Peyer's patch (tissue), 4 donors: ENCODE measurements around the gene PIP5K1A.

ENCODE experiments used
- POLR2A ChIP-seq, 2 donors: fragments of 450-650 bp; IDR thresholded peaks; one replicate each; pipeline ENCODE4 v1.5.1; 2017; ENCODE audit warnings: antibody characterized with exemption in 2 of 2, mild to moderate bottlenecking in 2 of 2, moderate library complexity in 2 of 2
- TF ChIP-seq, protein P1 (sequence below), 6 experiments: fragments of 450-650 bp in 4 of 6; fragments of 200-600 bp in 2 of 6; sonication (generic) in 1 of 6; IDR thresholded peaks; one replicate each; pipeline ENCODE4 v1.5.1; 2017 to 2019; ENCODE audit warnings: antibody characterized with exemption in 6 of 6, mild to moderate bottlenecking in 3 of 6, moderate library complexity in 1 of 6

DNA sequence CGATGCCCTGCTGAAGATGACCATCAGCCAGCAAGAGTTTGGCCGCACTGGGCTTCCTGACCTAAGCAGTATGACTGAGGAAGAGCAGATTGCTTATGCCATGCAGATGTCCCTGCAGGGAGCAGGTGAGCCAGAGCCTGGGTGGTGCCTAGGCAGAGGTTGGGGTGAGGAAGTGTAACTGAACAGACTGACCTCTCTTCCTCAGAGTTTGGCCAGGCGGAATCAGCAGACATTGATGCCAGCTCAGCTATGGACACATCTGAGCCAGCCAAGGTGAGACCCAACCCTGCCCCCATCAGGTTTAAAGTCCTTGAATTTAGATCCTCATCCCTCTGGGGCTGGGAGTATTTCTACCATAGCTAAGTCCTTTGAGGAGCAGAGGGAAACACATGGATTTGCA, 68.0 kb downstream of the PIP5K1A start:
- TF ChIP-seq, protein P1, sequence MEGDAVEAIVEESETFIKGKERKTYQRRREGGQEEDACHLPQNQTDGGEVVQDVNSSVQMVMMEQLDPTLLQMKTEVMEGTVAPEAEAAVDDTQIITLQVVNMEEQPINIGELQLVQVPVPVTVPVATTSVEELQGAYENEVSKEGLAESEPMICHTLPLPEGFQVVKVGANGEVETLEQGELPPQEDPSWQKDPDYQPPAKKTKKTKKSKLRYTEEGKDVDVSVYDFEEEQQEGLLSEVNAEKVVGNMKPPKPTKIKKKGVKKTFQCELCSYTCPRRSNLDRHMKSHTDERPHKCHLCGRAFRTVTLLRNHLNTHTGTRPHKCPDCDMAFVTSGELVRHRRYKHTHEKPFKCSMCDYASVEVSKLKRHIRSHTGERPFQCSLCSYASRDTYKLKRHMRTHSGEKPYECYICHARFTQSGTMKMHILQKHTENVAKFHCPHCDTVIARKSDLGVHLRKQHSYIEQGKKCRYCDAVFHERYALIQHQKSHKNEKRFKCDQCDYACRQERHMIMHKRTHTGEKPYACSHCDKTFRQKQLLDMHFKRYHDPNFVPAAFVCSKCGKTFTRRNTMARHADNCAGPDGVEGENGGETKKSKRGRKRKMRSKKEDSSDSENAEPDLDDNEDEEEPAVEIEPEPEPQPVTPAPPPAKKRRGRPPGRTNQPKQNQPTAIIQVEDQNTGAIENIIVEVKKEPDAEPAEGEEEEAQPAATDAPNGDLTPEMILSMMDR (IDR thresholded peaks at IDR 0.05) = no peak
- TF ChIP-seq POLR2A (IDR thresholded peaks at IDR 0.05) = no peak
